ENCODE results near the gene CALR3.

The CALR3 gene

DNA sequence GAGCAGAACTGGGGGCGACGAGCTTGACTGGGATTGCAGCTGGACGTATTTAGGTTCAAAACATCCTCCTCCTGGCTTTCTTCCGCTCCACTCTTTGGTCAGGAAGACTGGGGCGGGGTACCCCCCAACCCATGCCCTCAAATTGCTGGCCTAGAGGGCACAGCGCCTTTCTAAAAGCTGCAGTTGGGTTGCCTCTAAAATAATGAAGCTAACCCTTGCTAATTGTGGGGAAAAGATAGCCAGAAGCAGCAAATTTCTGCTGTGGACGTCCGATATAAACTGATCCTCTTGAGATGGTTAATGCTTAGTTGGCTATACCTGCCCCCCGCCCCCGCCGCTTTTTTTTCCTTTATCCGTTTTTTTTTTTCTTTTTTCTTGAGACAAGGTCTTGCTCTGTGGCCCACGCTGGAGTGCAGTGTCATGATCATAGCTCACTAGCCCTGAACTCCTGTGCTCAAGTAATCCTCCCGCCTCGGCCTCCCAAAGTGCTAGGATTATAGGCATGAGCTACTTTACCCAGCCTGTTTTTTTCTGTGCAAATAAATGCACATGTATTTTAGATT, 47.0 kb upstream of the CALR3 start:
- Histone ChIP-seq H3K9me2 (replicated peaks; ENCODE audit: control insufficient read depth, low read length) (no peaks in the 10 kb centered on the region), H3K4me1 (ENCODE audit: control insufficient read depth, low read length) (peaks cover 64% of the 10 kb centered on the region), H3K36me3 (ENCODE audit: control insufficient read depth, low read length) (peaks cover 52% of the 10 kb centered on the region), H3K4me2 (ENCODE audit: low read length) (peak overlapping the region; percentile 86), H3K27me3 (ENCODE audit: control insufficient read depth, low read length) (no peaks in the 10 kb centered on the region), H3K4me3 (ENCODE audit: low read length) (peak overlapping the region; percentile 100), H3F3A (ENCODE audit: control insufficient read depth, insufficient read depth) (peaks cover 26% of the 10 kb centered on the region), H4K20me1 (ENCODE audit: control insufficient read depth, insufficient read depth, low read depth, low read length) (peaks cover 20% of the 10 kb centered on the region), H3K79me2 (ENCODE audit: control insufficient read depth, low read length) (peaks cover 87% of the 10 kb centered on the region), H3K27ac (ENCODE audit: low read depth, low read length) (peak overlapping the region; percentile 77), H3K9me3 (ENCODE audit: control insufficient read depth, insufficient read depth, low read length) (no peaks in the 10 kb centered on the region)
- no peak for TF ChIP-seq EZH2phosphoT487 (IDR thresholded peaks at IDR 0.05; ENCODE audit: borderline replicate concordance, low read length)
- TF ChIP-seq, protein P1, sequence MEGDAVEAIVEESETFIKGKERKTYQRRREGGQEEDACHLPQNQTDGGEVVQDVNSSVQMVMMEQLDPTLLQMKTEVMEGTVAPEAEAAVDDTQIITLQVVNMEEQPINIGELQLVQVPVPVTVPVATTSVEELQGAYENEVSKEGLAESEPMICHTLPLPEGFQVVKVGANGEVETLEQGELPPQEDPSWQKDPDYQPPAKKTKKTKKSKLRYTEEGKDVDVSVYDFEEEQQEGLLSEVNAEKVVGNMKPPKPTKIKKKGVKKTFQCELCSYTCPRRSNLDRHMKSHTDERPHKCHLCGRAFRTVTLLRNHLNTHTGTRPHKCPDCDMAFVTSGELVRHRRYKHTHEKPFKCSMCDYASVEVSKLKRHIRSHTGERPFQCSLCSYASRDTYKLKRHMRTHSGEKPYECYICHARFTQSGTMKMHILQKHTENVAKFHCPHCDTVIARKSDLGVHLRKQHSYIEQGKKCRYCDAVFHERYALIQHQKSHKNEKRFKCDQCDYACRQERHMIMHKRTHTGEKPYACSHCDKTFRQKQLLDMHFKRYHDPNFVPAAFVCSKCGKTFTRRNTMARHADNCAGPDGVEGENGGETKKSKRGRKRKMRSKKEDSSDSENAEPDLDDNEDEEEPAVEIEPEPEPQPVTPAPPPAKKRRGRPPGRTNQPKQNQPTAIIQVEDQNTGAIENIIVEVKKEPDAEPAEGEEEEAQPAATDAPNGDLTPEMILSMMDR (IDR thresholded peaks at IDR 0.05; ENCODE audit: low read depth, low read length, poor library complexity, severe bottlenecking), result no peak

DNA sequence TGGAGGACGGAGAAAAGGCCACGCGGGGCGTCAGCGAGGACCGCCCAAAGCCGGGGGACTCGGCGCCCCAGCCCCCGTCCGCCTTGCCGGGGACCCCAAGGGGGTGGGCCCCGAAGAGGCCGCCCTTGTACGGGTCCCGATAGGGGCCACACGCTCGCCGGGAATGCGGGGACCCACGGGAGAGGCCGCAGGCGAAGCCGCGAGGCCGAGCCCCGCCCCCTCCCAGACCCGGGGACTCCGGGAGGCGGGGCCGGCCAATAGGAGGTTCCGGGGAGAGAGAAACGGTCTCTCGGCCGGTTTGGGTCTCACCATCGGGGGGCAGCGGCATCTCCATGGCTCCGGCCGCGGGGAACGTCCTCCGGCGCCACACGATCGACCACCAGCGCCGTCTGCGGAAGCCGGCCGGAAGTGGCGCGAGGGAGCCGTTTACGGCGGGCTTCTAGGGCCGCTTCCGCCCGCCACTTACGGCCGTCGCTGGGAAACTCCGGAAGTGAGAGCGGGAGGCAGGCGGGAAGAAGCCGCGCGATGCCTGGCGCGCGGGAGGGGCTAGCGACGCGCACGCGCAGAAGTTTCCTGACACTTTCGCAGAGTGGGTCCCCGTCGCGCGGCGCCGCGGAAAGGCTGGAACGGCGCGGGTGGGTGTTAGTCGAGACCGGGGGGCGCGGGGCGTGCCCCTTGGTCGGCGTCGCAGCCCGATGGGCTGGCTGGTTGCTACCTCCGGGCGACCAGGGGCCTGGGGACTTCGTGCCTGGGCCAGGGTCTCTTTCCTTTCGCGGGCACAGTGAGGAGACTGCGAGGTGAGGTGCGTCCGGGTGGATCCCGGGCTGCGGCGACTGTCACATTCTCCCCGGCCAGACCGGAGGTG, 46.3 kb upstream of the CALR3 start, which contains the start of gene CHERP:
CHERP (minus strand) TSS at position 393 of the 865 bp plus-strand sequence; CDS start at position 334, 59 bp downstream.
- peaks cover 88% of the 10 kb centered on the region for H3K79me2 ChIP-seq (ENCODE audit: control insufficient read depth, low read length)
- TF ChIP-seq EZH2phosphoT487 (IDR thresholded peaks at IDR 0.05; ENCODE audit: borderline replicate concordance, low read length), result no peak
- TF ChIP-seq, protein P1 (IDR thresholded peaks at IDR 0.05; ENCODE audit: low read depth, low read length, poor library complexity, severe bottlenecking), result no peak
- peaks cover 56% of the 10 kb centered on the region for H3K4me1 ChIP-seq (ENCODE audit: control insufficient read depth, low read length)
- H3K4me3 ChIP-seq (ENCODE audit: low read length), result peak within 1 kb of the TSS; percentile 100
- H3F3A ChIP-seq (ENCODE audit: control insufficient read depth, insufficient read depth), result peaks cover 23% of the 10 kb centered on the region
- H4K20me1 ChIP-seq (ENCODE audit: control insufficient read depth, insufficient read depth, low read depth, low read length), result peaks cover 24% of the 10 kb centered on the region
- no peaks in the 10 kb centered on the region for H3K9me2 ChIP-seq (replicated peaks; ENCODE audit: control insufficient read depth, low read length)
- H3K27ac ChIP-seq (ENCODE audit: low read depth, low read length), result peak within 1 kb of the TSS; percentile 77
- peaks cover 59% of the 10 kb centered on the region for H3K36me3 ChIP-seq (ENCODE audit: control insufficient read depth, low read length)
- peak within 1 kb of the TSS; percentile 97 for H3K4me2 ChIP-seq (ENCODE audit: low read length)
- H3K27me3 ChIP-seq (ENCODE audit: control insufficient read depth, low read length), result no peaks in the 10 kb centered on the region
- no peaks in the 10 kb centered on the region for H3K9me3 ChIP-seq (ENCODE audit: control insufficient read depth, insufficient read depth, low read length)

DNA sequence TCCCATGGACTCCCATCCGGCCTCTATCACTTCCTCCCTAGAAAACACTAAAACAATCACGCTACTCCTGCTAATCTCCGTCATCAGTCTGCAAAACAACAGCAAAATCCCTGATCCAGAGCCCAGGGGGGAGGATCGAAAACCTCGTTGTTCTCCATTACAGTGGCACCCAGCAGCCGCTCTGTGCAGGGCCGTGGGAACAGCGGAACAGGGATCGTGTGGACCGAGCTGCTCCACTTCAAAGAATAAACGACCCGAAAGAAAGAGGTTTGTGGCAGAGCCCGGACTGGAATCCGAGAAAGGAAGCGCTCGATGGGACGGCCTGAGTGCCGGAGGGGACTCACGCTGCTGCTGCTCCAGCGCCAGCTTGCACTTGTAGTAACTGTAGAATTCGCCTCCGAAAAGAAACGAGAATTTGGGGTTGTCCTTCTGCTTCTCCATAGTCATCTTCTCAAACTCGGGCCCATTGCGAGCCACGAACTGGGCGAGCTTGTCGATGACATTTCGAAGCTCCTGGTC, 45.6 kb upstream of the CALR3 start:
- Histone ChIP-seq H3K27ac (ENCODE audit: low read depth, low read length) (peak overlapping the region; percentile 77), H3K4me3 (ENCODE audit: low read length) (peak overlapping the region; percentile 100), H3K36me3 (ENCODE audit: control insufficient read depth, low read length) (peaks cover 66% of the 10 kb centered on the region), H3K4me2 (ENCODE audit: low read length) (peak overlapping the region; percentile 97), H3F3A (ENCODE audit: control insufficient read depth, insufficient read depth) (peaks cover 23% of the 10 kb centered on the region), H3K9me2 (replicated peaks; ENCODE audit: control insufficient read depth, low read length) (no peaks in the 10 kb centered on the region), H3K9me3 (ENCODE audit: control insufficient read depth, insufficient read depth, low read length) (no peaks in the 10 kb centered on the region), H4K20me1 (ENCODE audit: control insufficient read depth, insufficient read depth, low read depth, low read length) (peaks cover 27% of the 10 kb centered on the region), H3K27me3 (ENCODE audit: control insufficient read depth, low read length) (no peaks in the 10 kb centered on the region), H3K4me1 (ENCODE audit: control insufficient read depth, low read length) (peaks cover 52% of the 10 kb centered on the region), H3K79me2 (ENCODE audit: control insufficient read depth, low read length) (peaks cover 90% of the 10 kb centered on the region)
- no peak for TF ChIP-seq EZH2phosphoT487 (IDR thresholded peaks at IDR 0.05; ENCODE audit: borderline replicate concordance, low read length)
- TF ChIP-seq, protein P1 (IDR thresholded peaks at IDR 0.05; ENCODE audit: low read depth, low read length, poor library complexity, severe bottlenecking), result no peak
